Measurements from ENCODE around the gene CMTM7. TPM values are rescaled to one million over a fixed set of nuclear protein-coding genes. Genes with fewer than 3 reads are reported as not detected.

CMTM7 gene
- polyA plus RNA-seq, 1 of the 3 experiments (the other 2 are of a cell fraction), result 50.1 TPM

DNA sequence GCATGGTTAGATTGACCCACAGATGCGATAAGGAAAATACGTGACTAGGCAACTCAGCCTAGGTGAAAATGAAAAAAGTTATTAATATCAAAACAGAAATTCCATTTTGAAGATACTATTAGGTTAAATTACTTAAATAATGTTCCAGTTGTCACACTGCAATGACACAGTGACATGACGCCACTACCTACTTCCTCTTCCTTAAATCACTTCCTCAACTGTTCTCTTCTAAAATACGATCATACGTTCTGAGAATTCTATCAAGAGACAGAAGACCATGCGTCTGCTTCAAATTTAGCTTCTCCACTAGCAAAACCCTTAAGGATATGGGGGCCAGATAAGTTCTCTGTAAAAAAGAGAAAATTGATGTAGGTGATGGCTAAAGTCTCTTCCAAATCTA, 92.8 kb downstream of the CMTM7 start:
- CTCF ChIA-PET, result interaction anchor here (1.2 to 7.0 kb wide), 3 partner anchors 16 to 26 kb away, joined by 3 to 57 read pairs (median 4); no protein-coding TSS in a partner anchor
- Histone ChIP-seq H3K27ac (ENCODE audit: low read depth in 2 of 2, low read length in 1 of 2) (no peak overlapping the region), H3K9me3 (no peaks in the 10 kb centered on the region), H3K4me2 (no peak overlapping the region), H3K9ac (no peak overlapping the region), H2AFZ (ENCODE audit: low read depth) (no peak overlapping the region), H3K4me3 (ENCODE audit: low read depth in 2 of 2, low read length in 1 of 2) (no peak overlapping the region), H3K27me3 (ENCODE audit: insufficient read depth) (no peaks in the 10 kb centered on the region), H3K9me2 (no peaks in the 10 kb centered on the region), H3K4me1 (ENCODE audit: control insufficient read depth in 1 of 2, insufficient read depth in 2 of 2, low read depth in 1 of 2, low read length in 1 of 2) (no peaks in the 10 kb centered on the region), H3F3A (replicated peaks; ENCODE audit: insufficient read depth) (peaks cover 4% of the 10 kb centered on the region), H4K20me1 (ENCODE audit: insufficient read depth) (no peaks in the 10 kb centered on the region), H3K79me2 (ENCODE audit: insufficient read depth) (no peaks in the 10 kb centered on the region; the same call in 1 of the 2 replicates), H3K36me3 (replicated peaks in 1 of 2; ENCODE audit: control insufficient read depth in 1 of 2, insufficient read depth in 2 of 2, low read length in 1 of 2) (peaks cover 52 to 53% of the 10 kb centered on the region in 2 experiments)
- DNase-seq, result no peak
- TF ChIP-seq JUND (IDR thresholded peaks at IDR 0.05) (no peak), GABPA (IDR thresholded peaks at IDR 0.05; ENCODE audit: low read depth) (no peak)
- WGBS (ENCODE audit: low lambda C conversion rate), result 98% methylated on average over 6 of the region's 6 CpGs
- POLR2A ChIA-PET, result no interaction called here

DNA sequence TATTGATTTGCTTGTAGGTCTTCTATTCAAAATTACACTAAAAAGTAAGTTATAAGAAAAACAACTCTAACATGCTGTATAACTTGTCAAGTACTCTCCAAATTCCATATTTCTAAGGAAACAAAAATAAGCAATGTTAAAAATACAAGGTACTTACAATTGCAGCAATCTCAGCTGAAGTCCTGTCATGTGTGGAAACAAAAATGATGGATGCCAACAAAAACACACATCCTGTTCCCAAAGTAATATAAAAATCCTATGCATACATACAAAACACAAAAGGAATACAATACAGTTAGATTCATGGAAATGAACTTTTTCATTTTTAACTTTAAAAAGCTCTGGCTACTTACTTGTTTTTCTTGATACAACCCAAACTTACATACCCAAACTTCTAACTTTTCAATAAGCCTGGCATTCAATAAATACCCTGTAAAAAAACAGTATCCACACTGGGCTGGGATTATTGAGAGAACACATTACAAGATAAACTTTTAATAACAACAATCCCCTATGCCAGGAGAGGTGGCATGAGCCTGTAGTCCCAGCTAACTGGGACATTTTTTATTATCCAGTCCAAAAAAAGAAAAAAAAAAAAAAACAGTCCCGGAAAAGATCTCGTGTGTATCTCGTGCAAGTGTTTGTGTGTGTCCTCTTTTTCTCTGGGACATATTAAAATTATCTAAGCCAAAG, 96.3 kb downstream of the CMTM7 start:
- Histone ChIP-seq H3K4me1 (ENCODE audit: control insufficient read depth in 1 of 2, insufficient read depth in 2 of 2, low read depth in 1 of 2, low read length in 1 of 2) (no peaks in the 10 kb centered on the region), H3K9me3 (no peaks in the 10 kb centered on the region), H3K4me3 (ENCODE audit: low read depth in 2 of 2, low read length in 1 of 2) (no peak overlapping the region), H3K27me3 (ENCODE audit: insufficient read depth) (no peaks in the 10 kb centered on the region), H3K4me2 (no peak overlapping the region), H4K20me1 (ENCODE audit: insufficient read depth) (peaks cover 19% of the 10 kb centered on the region), H3K9ac (no peak overlapping the region), H3K79me2 (ENCODE audit: insufficient read depth) (peaks cover 19% of the 10 kb centered on the region; the same call in 1 of the 2 replicates), H3F3A (replicated peaks; ENCODE audit: insufficient read depth) (peaks cover 11% of the 10 kb centered on the region), H3K9me2 (no peaks in the 10 kb centered on the region), H3K36me3 (replicated peaks in 1 of 2; ENCODE audit: control insufficient read depth in 1 of 2, insufficient read depth in 2 of 2, low read length in 1 of 2) (peaks cover 53 to 59% of the 10 kb centered on the region in 2 experiments), H2AFZ (ENCODE audit: low read depth) (no peak overlapping the region), H3K27ac (ENCODE audit: low read depth in 2 of 2, low read length in 1 of 2) (no peak overlapping the region)
- 97% methylated on average over 3 of the region's 3 CpGs for WGBS (ENCODE audit: low lambda C conversion rate)
- DNase-seq, result no peak
- POLR2A ChIA-PET, result interaction anchor here (0.6 kb wide), 1 partner anchor 20 kb away, joined by 3 read pairs; no protein-coding TSS in a partner anchor
- TF ChIP-seq, protein P1, sequence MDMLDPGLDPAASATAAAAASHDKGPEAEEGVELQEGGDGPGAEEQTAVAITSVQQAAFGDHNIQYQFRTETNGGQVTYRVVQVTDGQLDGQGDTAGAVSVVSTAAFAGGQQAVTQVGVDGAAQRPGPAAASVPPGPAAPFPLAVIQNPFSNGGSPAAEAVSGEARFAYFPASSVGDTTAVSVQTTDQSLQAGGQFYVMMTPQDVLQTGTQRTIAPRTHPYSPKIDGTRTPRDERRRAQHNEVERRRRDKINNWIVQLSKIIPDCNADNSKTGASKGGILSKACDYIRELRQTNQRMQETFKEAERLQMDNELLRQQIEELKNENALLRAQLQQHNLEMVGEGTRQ (IDR thresholded peaks at IDR 0.05; ENCODE audit: borderline replicate concordance, low read depth, low read length), result no peak
- TF ChIP-seq RFX5 (IDR thresholded peaks at IDR 0.05; ENCODE audit: low read length) (no peak), NRF1 (IDR thresholded peaks at IDR 0.05; ENCODE audit: low read depth, low read length) (no peak), FOXM1 (IDR thresholded peaks at IDR 0.05; ENCODE audit: low read depth) (no peak), RAD21 (IDR thresholded peaks at IDR 0.05; ENCODE audit: low read length) (no peak), GATA2 (CRISPR knock-in tag; IDR thresholded peaks at IDR 0.05) (no peak), JUND (IDR thresholded peaks at IDR 0.05) (no peak), NFIC (IDR thresholded peaks at IDR 0.05; ENCODE audit: borderline replicate concordance) (no peak), EZH2phosphoT487 (IDR thresholded peaks at IDR 0.05; ENCODE audit: borderline replicate concordance, low read depth) (no peak), FOXJ3 (CRISPR knock-in tag; IDR thresholded peaks at IDR 0.05) (no peak), SMC3 (IDR thresholded peaks at IDR 0.05; ENCODE audit: low read depth, low read length) (no peak), MEF2A (IDR thresholded peaks at IDR 0.05; ENCODE audit: borderline replicate concordance, low read depth) (no peak), CHD2 (IDR thresholded peaks at IDR 0.05; ENCODE audit: low read length, partially characterized antibody) (no peak)
- TF ChIP-seq, protein P2, sequence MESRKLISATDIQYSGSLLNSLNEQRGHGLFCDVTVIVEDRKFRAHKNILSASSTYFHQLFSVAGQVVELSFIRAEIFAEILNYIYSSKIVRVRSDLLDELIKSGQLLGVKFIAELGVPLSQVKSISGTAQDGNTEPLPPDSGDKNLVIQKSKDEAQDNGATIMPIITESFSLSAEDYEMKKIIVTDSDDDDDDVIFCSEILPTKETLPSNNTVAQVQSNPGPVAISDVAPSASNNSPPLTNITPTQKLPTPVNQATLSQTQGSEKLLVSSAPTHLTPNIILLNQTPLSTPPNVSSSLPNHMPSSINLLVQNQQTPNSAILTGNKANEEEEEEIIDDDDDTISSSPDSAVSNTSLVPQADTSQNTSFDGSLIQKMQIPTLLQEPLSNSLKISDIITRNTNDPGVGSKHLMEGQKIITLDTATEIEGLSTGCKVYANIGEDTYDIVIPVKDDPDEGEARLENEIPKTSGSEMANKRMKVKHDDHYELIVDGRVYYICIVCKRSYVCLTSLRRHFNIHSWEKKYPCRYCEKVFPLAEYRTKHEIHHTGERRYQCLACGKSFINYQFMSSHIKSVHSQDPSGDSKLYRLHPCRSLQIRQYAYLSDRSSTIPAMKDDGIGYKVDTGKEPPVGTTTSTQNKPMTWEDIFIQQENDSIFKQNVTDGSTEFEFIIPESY (IDR thresholded peaks at IDR 0.05; ENCODE audit: borderline replicate concordance, low read depth), result no peak
- TF ChIP-seq, protein P3, sequence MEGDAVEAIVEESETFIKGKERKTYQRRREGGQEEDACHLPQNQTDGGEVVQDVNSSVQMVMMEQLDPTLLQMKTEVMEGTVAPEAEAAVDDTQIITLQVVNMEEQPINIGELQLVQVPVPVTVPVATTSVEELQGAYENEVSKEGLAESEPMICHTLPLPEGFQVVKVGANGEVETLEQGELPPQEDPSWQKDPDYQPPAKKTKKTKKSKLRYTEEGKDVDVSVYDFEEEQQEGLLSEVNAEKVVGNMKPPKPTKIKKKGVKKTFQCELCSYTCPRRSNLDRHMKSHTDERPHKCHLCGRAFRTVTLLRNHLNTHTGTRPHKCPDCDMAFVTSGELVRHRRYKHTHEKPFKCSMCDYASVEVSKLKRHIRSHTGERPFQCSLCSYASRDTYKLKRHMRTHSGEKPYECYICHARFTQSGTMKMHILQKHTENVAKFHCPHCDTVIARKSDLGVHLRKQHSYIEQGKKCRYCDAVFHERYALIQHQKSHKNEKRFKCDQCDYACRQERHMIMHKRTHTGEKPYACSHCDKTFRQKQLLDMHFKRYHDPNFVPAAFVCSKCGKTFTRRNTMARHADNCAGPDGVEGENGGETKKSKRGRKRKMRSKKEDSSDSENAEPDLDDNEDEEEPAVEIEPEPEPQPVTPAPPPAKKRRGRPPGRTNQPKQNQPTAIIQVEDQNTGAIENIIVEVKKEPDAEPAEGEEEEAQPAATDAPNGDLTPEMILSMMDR (IDR thresholded peaks at IDR 0.05), result no peak
- TF ChIP-seq, protein P4, sequence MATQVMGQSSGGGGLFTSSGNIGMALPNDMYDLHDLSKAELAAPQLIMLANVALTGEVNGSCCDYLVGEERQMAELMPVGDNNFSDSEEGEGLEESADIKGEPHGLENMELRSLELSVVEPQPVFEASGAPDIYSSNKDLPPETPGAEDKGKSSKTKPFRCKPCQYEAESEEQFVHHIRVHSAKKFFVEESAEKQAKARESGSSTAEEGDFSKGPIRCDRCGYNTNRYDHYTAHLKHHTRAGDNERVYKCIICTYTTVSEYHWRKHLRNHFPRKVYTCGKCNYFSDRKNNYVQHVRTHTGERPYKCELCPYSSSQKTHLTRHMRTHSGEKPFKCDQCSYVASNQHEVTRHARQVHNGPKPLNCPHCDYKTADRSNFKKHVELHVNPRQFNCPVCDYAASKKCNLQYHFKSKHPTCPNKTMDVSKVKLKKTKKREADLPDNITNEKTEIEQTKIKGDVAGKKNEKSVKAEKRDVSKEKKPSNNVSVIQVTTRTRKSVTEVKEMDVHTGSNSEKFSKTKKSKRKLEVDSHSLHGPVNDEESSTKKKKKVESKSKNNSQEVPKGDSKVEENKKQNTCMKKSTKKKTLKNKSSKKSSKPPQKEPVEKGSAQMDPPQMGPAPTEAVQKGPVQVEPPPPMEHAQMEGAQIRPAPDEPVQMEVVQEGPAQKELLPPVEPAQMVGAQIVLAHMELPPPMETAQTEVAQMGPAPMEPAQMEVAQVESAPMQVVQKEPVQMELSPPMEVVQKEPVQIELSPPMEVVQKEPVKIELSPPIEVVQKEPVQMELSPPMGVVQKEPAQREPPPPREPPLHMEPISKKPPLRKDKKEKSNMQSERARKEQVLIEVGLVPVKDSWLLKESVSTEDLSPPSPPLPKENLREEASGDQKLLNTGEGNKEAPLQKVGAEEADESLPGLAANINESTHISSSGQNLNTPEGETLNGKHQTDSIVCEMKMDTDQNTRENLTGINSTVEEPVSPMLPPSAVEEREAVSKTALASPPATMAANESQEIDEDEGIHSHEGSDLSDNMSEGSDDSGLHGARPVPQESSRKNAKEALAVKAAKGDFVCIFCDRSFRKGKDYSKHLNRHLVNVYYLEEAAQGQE (IDR thresholded peaks at IDR 0.05; ENCODE audit: low read depth, low read length), result no peak
- CTCF ChIA-PET, result interaction anchor here (2.5 kb wide), 1 partner anchor 20 kb away, joined by 15 read pairs; no protein-coding TSS in a partner anchor

All from SK-N-SH (cell line).